H9 (cell line): ENCODE measurements around the gene AFDN. TPM values are rescaled to one million over a fixed set of nuclear protein-coding genes. Genes with fewer than 3 reads are reported as not detected.

Experiments
- DNase-seq: peaks from one replicate; pipeline ENCODE4 v3.0.0-alpha.2; 2017
- H2AFZ ChIP-seq: one replicate; pipeline ENCODE4 v1.6.1; 2013; ENCODE audit warnings: mild to moderate bottlenecking, low read length, control low read depth, moderate library complexity
- H2AK5ac ChIP-seq: 2 replicates; pipeline ENCODE4 v1.6.1; 2013; ENCODE audit warnings: low read length, control low read depth, mixed read lengths; ENCODE audit not compliant: insufficient read length
- H2BK120ac ChIP-seq: one replicate; pipeline ENCODE4 v1.6.1; 2013; ENCODE audit warnings: low read depth, mild to moderate bottlenecking, low read length, control low read depth, inconsistent platforms; ENCODE audit not compliant: poor library complexity, severe bottlenecking
- H2BK12ac ChIP-seq: 2 replicates; pipeline ENCODE4 v1.6.1; 2013; ENCODE audit warnings: low read length, control low read depth, mixed read lengths, low read depth; ENCODE audit not compliant: insufficient read length
- H2BK15ac ChIP-seq: 2 replicates; pipeline ENCODE4 v1.6.1; 2013; ENCODE audit warnings: low read depth, low read length, control low read depth
- H2BK20ac ChIP-seq: one replicate; pipeline ENCODE4 v1.6.1; 2013; ENCODE audit warnings: low read depth, mild to moderate bottlenecking, low read length, control low read depth, inconsistent platforms; ENCODE audit not compliant: poor library complexity, severe bottlenecking
- H2BK5ac ChIP-seq: 2 replicates; pipeline ENCODE4 v1.6.1; 2013; ENCODE audit warnings: low read length, control low read depth, mixed read lengths; ENCODE audit not compliant: insufficient read length
- H3K14ac ChIP-seq: 2 replicates; pipeline ENCODE4 v1.6.1; 2013; ENCODE audit warnings: low read length, control low read depth; ENCODE audit not compliant: insufficient read depth
- H3K18ac ChIP-seq: 2 replicates; pipeline ENCODE4 v1.6.1; 2013; ENCODE audit warnings: low read depth, mild to moderate bottlenecking, mixed read lengths, low read length, control low read depth; ENCODE audit not compliant: insufficient read length
- H3K23ac ChIP-seq: 2 replicates; pipeline ENCODE4 v1.6.1; 2013; ENCODE audit warnings: low read length, control low read depth, mixed read lengths, low read depth; ENCODE audit not compliant: insufficient read length
- H3K23me2 ChIP-seq: 2 replicates; pipeline ENCODE4 v1.6.1; 2013; ENCODE audit warnings: low read depth, mild to moderate bottlenecking, mixed read lengths, low read length, control low read depth; ENCODE audit not compliant: insufficient read length, poor library complexity, severe bottlenecking
- H3K27ac ChIP-seq: 2 replicates; pipeline ENCODE4 v1.5.1; 2013; ENCODE audit warnings: low read length, control low read depth, mixed read lengths, low read depth; ENCODE audit not compliant: insufficient read length
- H3K27me3 ChIP-seq: 2 replicates; pipeline ENCODE4 v1.6.1; 2013; ENCODE audit warnings: low read length, control low read depth, inconsistent platforms; ENCODE audit not compliant: insufficient read depth
- H3K4ac ChIP-seq: 2 replicates; pipeline ENCODE4 v1.6.1; 2013; ENCODE audit warnings: low read depth, mild to moderate bottlenecking, control low read depth, inconsistent platforms, low read length, moderate library complexity
- H3K4me1 ChIP-seq: 2 replicates; pipeline ENCODE4 v1.6.1; 2013; ENCODE audit warnings: low read length, control low read depth, inconsistent platforms; ENCODE audit not compliant: insufficient read depth
- H3K4me2 ChIP-seq: 2 replicates; pipeline ENCODE4 v1.6.1; 2013; ENCODE audit warnings: low read length, control low read depth, mixed read lengths; ENCODE audit not compliant: insufficient read length, insufficient read depth
- H3K56ac ChIP-seq: 2 replicates; pipeline ENCODE4 v1.6.1; 2013; ENCODE audit warnings: low read depth, mild to moderate bottlenecking, mixed read lengths, low read length, control low read depth; ENCODE audit not compliant: insufficient read length
- H3K79me1 ChIP-seq: 2 replicates; pipeline ENCODE4 v1.6.1; 2013; ENCODE audit warnings: low read depth, mild to moderate bottlenecking, moderate library complexity, low read length, control low read depth, inconsistent platforms; ENCODE audit not compliant: insufficient read depth, poor library complexity, severe bottlenecking
- H3K79me2 ChIP-seq: 2 replicates; pipeline ENCODE4 v1.6.1; 2013; ENCODE audit warnings: low read length, control low read depth, inconsistent platforms; ENCODE audit not compliant: insufficient read depth
- H3K9ac ChIP-seq: 2 replicates; pipeline ENCODE4 v1.6.1; 2013; ENCODE audit warnings: low read length, control low read depth, mixed read lengths; ENCODE audit not compliant: insufficient read length; ENCODE audit errors: extremely low read depth
- H3K9me3 ChIP-seq: one replicate; pipeline ENCODE4 v1.6.1; 2013; ENCODE audit warnings: low read depth, low read length, inconsistent platforms; ENCODE audit not compliant: control insufficient read depth
- H3T11ph ChIP-seq: one replicate; pipeline ENCODE4 v1.6.1; 2013; ENCODE audit warnings: mild to moderate bottlenecking, low read length, control low read depth, inconsistent platforms
- H4K20me1 ChIP-seq: one replicate; pipeline ENCODE4 v1.6.1; 2013; ENCODE audit not compliant: control insufficient read depth, insufficient read length, insufficient read depth
- H4K5ac ChIP-seq: 2 replicates; pipeline ENCODE4 v1.6.1; 2013; ENCODE audit warnings: low read depth, mild to moderate bottlenecking, mixed read lengths, low read length, control low read depth; ENCODE audit not compliant: insufficient read length
- H4K8ac ChIP-seq: replicated peaks from 2 replicates; pipeline ENCODE4 v1.6.1; 2013; ENCODE audit warnings: low read length, control low read depth, mixed read lengths, low read depth; ENCODE audit not compliant: insufficient read length
- H4K91ac ChIP-seq: 2 replicates; pipeline ENCODE4 v1.6.1; 2013; ENCODE audit warnings: low read depth, mild to moderate bottlenecking, moderate library complexity, mixed read lengths, low read length, control low read depth; ENCODE audit not compliant: insufficient read length
- H3K27ac Mint-ChIP-seq, 3 experiments: 2 replicates in 2 of 3; 3 replicates in 1 of 3; pipeline ENCODE4 v1.8.0; 2020 to 2021; ENCODE audit warnings: mixed read lengths in 3 of 3, mild to moderate bottlenecking in 1 of 3, moderate library complexity in 1 of 3
- H3K27me3 Mint-ChIP-seq: 2 replicates; pipeline ENCODE4 v1.8.0; 2021; ENCODE audit warnings: low read depth, mild to moderate bottlenecking, moderate library complexity, mixed read lengths
- H3K36me3 Mint-ChIP-seq, 3 experiments: 2 replicates in 2 of 3; 3 replicates in 1 of 3; pipeline ENCODE4 v1.8.0; 2020 to 2021; ENCODE audit warnings: low read depth in 3 of 3, mixed read lengths in 3 of 3; ENCODE audit not compliant: insufficient read depth in 1 of 3
- H3K4me1 Mint-ChIP-seq, 2 experiments: 2 replicates each; pipeline ENCODE4 v1.8.0; 2020; ENCODE audit warnings: mixed read lengths in 2 of 2
- H3K4me3 Mint-ChIP-seq, 2 experiments: 2 replicates in 1 of 2; 3 replicates in 1 of 2; pipeline ENCODE4 v1.8.0; 2020 to 2021; ENCODE audit warnings: mild to moderate bottlenecking in 2 of 2, mixed read lengths in 2 of 2, moderate library complexity in 1 of 2
- H3K9me3 Mint-ChIP-seq, 2 experiments: 2 replicates in 1 of 2; 3 replicates in 1 of 2; pipeline ENCODE4 v1.8.0; 2020; ENCODE audit warnings: mild to moderate bottlenecking in 2 of 2, mixed read lengths in 2 of 2, moderate library complexity in 1 of 2
- CTCF ChIP-seq: fragments of 200-600 bp; sonication (generic); conservative IDR thresholded peaks from 3 replicates; pipeline ENCODE4 v1.8.0; 2021; ENCODE audit warnings: antibody characterized with exemption, mild to moderate bottlenecking
- WGBS: extraction: QIAGEN DNeasy Blood & Tissue Kit; methylation state at CpG from one replicate; pipeline ENCODE4 v1.1.7; 2013; ENCODE audit warnings: missing lambda C conversion rate, low lambda C conversion rate, mixed read lengths; ENCODE audit not compliant: insufficient read length; ENCODE audit errors: extremely low coverage; 5-methylcytosine and 5-hydroxymethylcytosine counted together
- total RNA-seq: library from RNA; stranded (reverse); gene quantifications from 2 replicates; pipeline ENCODE4 v1.2.1, GENCODE V29; 2021

Gene AFDN
- total RNA-seq, 1 experiment from 2014 or later, result 157 TPM

GRCh38 chr6:167791091-167791779, 35.5 kb upstream of the AFDN start:
- WGBS, result no CpG with 5 or more reads among the region's 11 CpGs
- H3K23me2 ChIP-seq, result no peaks in the 10 kb centered on the region
- no peak overlapping the region for H2BK12ac ChIP-seq
- no peak overlapping the region for H4K91ac ChIP-seq
- H2BK5ac ChIP-seq, result no peak overlapping the region
- H3K56ac ChIP-seq, result no peak overlapping the region
- H2AK5ac ChIP-seq, result no peak overlapping the region
- no peaks in the 10 kb centered on the region; a peak in 1 of 5 replicates for H3K9me3 Mint-ChIP-seq
- H3K14ac ChIP-seq, result no peak overlapping the region
- no peak overlapping the region for H3K23ac ChIP-seq
- no peak overlapping the region for H3K4ac ChIP-seq
- H3K79me1 ChIP-seq, result no peaks in the 10 kb centered on the region
- no peak overlapping the region for H2BK20ac ChIP-seq
- no peak for DNase-seq
- no peak overlapping the region for H3K27ac Mint-ChIP-seq
- H3K9me3 ChIP-seq, result no peaks in the 10 kb centered on the region
- no peak overlapping the region for H3K4me2 ChIP-seq
- no peak overlapping the region for H3T11ph ChIP-seq
- H4K8ac ChIP-seq, result no peak overlapping the region
- no peak overlapping the region for H3K9ac ChIP-seq
- no peak for TF ChIP-seq CTCF
- H3K4me1 ChIP-seq, result no peaks in the 10 kb centered on the region
- peaks cover 1% of the 10 kb centered on the region; the same call in 1 of the 2 replicates for H3K27me3 Mint-ChIP-seq
- H3K79me2 ChIP-seq, result no peaks in the 10 kb centered on the region
- H3K18ac ChIP-seq, result no peak overlapping the region
- no peaks in the 10 kb centered on the region for H4K20me1 ChIP-seq
- no peak overlapping the region for H3K27ac ChIP-seq
- H2BK15ac ChIP-seq, result no peak overlapping the region
- H2BK120ac ChIP-seq, result no peak overlapping the region
- no peaks in the 10 kb centered on the region for H3K27me3 ChIP-seq
- no peak overlapping the region for H4K5ac ChIP-seq
- H2AFZ ChIP-seq, result no peak overlapping the region
- H3K36me3 Mint-ChIP-seq, result no peaks in the 10 kb centered on the region
- H3K4me1 Mint-ChIP-seq, result peaks cover 7 to 21% of the 10 kb centered on the region in 2 experiments; a peak in 3 of 4 replicates
- no peak overlapping the region for H3K4me3 Mint-ChIP-seq
